Suprapubic skin (tissue), 4 donors: ENCODE results near the gene TMEM8B. TPM values are rescaled to one million over a fixed set of nuclear protein-coding genes. Genes with fewer than 3 reads are reported as not detected.

Experiments
- DNase-seq, 2 donors: peaks; one replicate each; pipeline ENCODE4 v3.0.0-alpha.2; 2019; ENCODE audit warnings: low spot score in 2 of 2
- H3K27ac ChIP-seq: fragments of 200-600 bp; sonication (generic); one replicate; pipeline ENCODE4 v1.5.1; 2019
- H3K27me3 ChIP-seq: fragments of 200-600 bp; sonication (generic); one replicate; pipeline ENCODE4 v1.5.1; 2019
- H3K36me3 ChIP-seq: fragments of 200-600 bp; sonication (generic); one replicate; pipeline ENCODE4 v1.5.1; 2019
- H3K4me1 ChIP-seq: fragments of 200-600 bp; sonication (generic); one replicate; pipeline ENCODE4 v1.5.1; 2019
- H3K4me3 ChIP-seq: fragments of 200-600 bp; sonication (generic); one replicate; pipeline ENCODE4 v1.5.1; 2019; ENCODE audit warnings: mild to moderate bottlenecking
- H3K9me3 ChIP-seq: fragments of 200-600 bp; sonication (generic); one replicate; pipeline ENCODE4 v1.5.1; 2019
- EP300 ChIP-seq: sonication (generic); formaldehyde crosslinking; IDR thresholded peaks from one replicate; pipeline ENCODE4 v1.6.1; 2017; ENCODE audit warnings: antibody characterized with exemption
- POLR2A ChIP-seq, 2 donors: fragments of 450-650 bp; IDR thresholded peaks; one replicate each; pipeline ENCODE4 v1.6.1; 2017; ENCODE audit warnings: antibody characterized with exemption in 2 of 2, mild to moderate bottlenecking in 2 of 2, moderate library complexity in 2 of 2
- POLR2AphosphoS5 ChIP-seq, 3 donors: sonication (generic); formaldehyde crosslinking; IDR thresholded peaks; one replicate each; pipeline ENCODE4 v1.6.1; 2017; ENCODE audit warnings: antibody characterized with exemption in 3 of 3
- WGBS: methylation state at CpG from one replicate; pipeline ENCODE4 v1.1.5; 2018; 5-methylcytosine and 5-hydroxymethylcytosine counted together
- total RNA-seq, 4 donors: library from RNA; depleted of rRNA; stranded (reverse); fragments of >200 nt; gene quantifications; one replicate each; pipeline ENCODE4 v1.1.0, GENCODE V29; 2016
- TF ChIP-seq, protein P1 (sequence below), 2 donors: fragments of 200-600 bp in 1 of 2; fragments of 450-650 bp in 1 of 2; sonication (generic) in 1 of 2; IDR thresholded peaks; one replicate each; pipeline ENCODE4 v1.5.1; 2016 to 2019; ENCODE audit warnings: antibody characterized with exemption in 2 of 2, mild to moderate bottlenecking in 1 of 2, moderate library complexity in 1 of 2

Gene TMEM8B
- total RNA-seq, 4 donors from 2014 or later = 5.0 to 11.7 (median 8.0) TPM

DNA sequence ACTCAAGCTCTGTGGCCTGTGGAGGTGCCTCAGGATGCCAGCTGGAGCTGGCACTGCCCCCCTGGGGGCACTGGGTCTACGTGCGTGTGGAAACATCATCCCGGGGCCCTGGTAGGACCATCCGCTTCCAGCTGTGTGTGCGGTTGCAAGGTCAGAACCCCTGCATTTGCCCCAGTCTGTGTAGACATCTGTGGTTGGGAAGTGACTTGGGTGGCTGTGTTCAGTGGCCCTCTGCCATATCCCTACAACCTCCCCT lies 12.5 kb downstream of the TMEM8B start:
- Histone ChIP-seq H3K4me3 (no peak overlapping the region), H3K4me1 (peaks cover 46% of the 10 kb centered on the region), H3K27ac (no peak overlapping the region), H3K27me3 (no peaks in the 10 kb centered on the region), H3K36me3 (no peaks in the 10 kb centered on the region), H3K9me3 (no peaks in the 10 kb centered on the region)
- no peak for DNase-seq
- TF ChIP-seq POLR2AphosphoS5 (IDR thresholded peaks at IDR 0.05) (no peak), EP300 (no peak)
- WGBS = 88% methylated on average over 4 of the region's 5 CpGs

DNA sequence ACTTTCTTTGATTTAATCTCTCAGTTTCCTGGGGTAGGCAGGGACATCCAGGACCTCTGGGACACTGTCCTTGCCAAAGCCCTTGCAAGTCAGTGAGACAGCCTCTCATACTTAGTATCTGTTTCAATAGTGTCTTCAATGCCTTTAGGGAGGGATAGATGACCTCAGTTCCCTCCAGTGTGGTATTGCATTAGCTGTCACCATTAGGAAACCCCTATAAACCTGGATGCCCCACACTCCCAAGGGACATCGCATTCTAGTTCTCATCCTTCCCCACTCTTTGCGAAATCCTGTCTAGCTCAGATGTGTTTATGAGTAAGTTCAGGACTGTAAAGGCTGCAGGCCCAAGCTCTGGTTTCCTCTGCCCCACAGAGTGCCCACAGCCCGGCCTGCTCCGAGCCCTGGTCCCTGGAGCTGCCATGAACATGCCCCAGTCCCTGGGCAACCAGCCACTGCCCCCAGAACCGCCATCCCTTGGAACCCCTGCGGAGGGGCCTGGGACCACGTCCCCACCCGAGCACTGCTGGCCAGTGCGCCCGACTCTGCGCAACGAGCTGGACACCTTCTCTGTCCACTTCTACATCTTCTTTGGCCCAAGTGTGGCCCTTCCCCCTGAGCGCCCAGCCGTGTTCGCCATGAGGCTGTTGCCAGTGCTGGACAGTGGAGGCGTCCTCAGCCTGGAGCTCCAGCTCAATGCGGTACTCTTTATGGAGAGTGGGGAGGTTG lies 13.2 kb downstream of the TMEM8B start:
- H3K27ac ChIP-seq = no peak overlapping the region
- 89% methylated on average over 16 of the region's 17 CpGs for WGBS

DNA sequence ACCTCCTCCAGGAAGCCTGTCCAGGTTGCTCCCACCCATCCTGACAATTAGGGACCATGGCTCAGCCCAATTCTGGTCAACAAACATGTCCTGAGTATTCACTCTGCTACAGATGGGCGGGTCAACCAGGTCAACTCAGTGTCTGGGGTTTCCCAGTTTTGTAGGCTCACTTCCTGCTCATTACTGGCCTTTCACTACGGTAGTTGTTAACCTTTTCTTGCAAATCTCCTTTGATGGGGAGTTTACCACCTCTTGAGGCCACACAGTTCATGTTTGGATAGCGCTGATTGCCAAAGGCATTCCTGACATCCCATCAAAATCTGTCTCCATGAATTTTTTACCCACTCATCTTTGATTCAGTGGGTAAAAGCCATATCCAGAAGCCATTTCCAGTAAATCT lies 13.8 kb downstream of the TMEM8B start:
- H3K9me3 ChIP-seq = no peaks in the 10 kb centered on the region
- DNase-seq = no peak
- H3K36me3 ChIP-seq = no peaks in the 10 kb centered on the region
- H3K4me1 ChIP-seq = peaks cover 50% of the 10 kb centered on the region
- no peak overlapping the region for H3K4me3 ChIP-seq
- no peak overlapping the region for H3K27ac ChIP-seq
- TF ChIP-seq EP300 (no peak), POLR2A (IDR thresholded peaks at IDR 0.05) (no peak), POLR2AphosphoS5 (IDR thresholded peaks at IDR 0.05) (no peak)
- TF ChIP-seq, protein P1, sequence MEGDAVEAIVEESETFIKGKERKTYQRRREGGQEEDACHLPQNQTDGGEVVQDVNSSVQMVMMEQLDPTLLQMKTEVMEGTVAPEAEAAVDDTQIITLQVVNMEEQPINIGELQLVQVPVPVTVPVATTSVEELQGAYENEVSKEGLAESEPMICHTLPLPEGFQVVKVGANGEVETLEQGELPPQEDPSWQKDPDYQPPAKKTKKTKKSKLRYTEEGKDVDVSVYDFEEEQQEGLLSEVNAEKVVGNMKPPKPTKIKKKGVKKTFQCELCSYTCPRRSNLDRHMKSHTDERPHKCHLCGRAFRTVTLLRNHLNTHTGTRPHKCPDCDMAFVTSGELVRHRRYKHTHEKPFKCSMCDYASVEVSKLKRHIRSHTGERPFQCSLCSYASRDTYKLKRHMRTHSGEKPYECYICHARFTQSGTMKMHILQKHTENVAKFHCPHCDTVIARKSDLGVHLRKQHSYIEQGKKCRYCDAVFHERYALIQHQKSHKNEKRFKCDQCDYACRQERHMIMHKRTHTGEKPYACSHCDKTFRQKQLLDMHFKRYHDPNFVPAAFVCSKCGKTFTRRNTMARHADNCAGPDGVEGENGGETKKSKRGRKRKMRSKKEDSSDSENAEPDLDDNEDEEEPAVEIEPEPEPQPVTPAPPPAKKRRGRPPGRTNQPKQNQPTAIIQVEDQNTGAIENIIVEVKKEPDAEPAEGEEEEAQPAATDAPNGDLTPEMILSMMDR (IDR thresholded peaks at IDR 0.05) = no peak
- 84% methylated on average over 3 of the region's 3 CpGs for WGBS
- H3K27me3 ChIP-seq = no peaks in the 10 kb centered on the region

More for the DNA sequence above, 13.2 kb downstream of the TMEM8B start:
- TF ChIP-seq, protein P1 (IDR thresholded peaks at IDR 0.05) = no peak
- peak in 1 of 3 donors; percentile 34 for TF ChIP-seq POLR2AphosphoS5 (IDR thresholded peaks at IDR 0.05)
- H3K9me3 ChIP-seq = no peaks in the 10 kb centered on the region
- no peak overlapping the region for H3K4me3 ChIP-seq
- no peaks in the 10 kb centered on the region for H3K36me3 ChIP-seq
- no peaks in the 10 kb centered on the region for H3K27me3 ChIP-seq
- DNase-seq = no peak
- H3K4me1 ChIP-seq = peaks cover 49% of the 10 kb centered on the region

GRCh38 chr9:35844628-35845270 lies 15.7 kb downstream of the TMEM8B start:
- DNase-seq = no peak
- Histone ChIP-seq H3K4me3 (no peak overlapping the region), H3K36me3 (no peaks in the 10 kb centered on the region), H3K27ac (peak overlapping the region; percentile 66), H3K4me1 (peaks cover 53% of the 10 kb centered on the region), H3K9me3 (no peaks in the 10 kb centered on the region), H3K27me3 (no peaks in the 10 kb centered on the region)
- TF ChIP-seq POLR2AphosphoS5 (IDR thresholded peaks at IDR 0.05) = no peak
- TF ChIP-seq, protein P1 (IDR thresholded peaks at IDR 0.05) = no peak
- TF ChIP-seq POLR2A (IDR thresholded peaks at IDR 0.05) = no peak
- no peak for TF ChIP-seq EP300
- WGBS = 27% methylated on average over 7 of the region's 7 CpGs

DNA sequence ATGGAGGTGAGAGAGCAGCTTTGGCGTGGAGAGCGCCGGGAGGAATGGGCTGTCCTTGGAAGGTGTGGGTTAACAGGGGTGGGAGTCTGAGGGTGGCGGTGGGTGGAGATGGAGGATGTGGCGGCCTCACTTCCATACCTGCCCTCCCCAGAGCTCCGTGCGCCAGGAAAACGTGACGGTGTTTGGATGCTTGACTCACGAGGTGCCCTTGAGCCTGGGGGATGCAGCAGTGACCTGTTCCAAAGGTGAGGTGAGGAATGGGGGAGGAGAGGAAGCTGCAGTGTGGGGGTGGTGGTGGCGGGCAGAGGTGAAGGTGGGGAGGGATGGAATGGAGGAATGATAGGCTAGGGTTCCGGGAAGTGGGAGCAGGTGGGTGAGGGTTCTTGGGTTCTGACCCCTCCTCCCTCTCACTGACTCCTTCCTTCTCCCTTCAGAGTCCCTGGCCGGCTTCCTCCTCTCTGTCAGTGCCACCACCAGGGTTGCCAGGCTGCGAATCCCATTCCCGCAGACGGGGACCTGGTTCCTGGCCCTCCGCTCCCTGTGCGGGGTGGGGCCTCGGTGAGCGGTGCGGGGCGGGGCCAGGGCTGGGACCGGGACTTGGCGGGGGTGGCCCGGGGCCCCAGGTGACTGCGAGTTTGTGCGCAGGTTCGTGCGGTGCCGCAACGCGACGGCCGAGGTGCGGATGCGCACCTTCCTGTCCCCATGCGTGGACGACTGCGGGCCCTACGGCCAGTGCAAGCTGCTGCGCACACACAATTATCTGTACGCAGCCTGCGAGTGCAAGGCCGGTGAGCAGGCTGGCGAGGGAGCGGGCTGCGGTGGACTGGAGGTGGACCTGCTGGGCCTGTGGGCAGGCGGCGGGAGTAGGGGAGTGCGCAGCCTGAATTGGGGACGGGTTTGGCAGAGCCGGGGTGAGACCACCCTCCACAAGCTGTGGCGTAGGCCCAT lies 17.1 kb downstream of the TMEM8B start:
- Histone ChIP-seq H3K4me3 (peak overlapping the region; percentile 35), H3K27ac (peak overlapping the region; percentile 64), H3K4me1 (peaks cover 52% of the 10 kb centered on the region), H3K9me3 (no peaks in the 10 kb centered on the region), H3K27me3 (no peaks in the 10 kb centered on the region), H3K36me3 (no peaks in the 10 kb centered on the region)
- WGBS = 49% methylated on average over 18 of the region's 53 CpGs
- TF ChIP-seq POLR2AphosphoS5 (IDR thresholded peaks at IDR 0.05) (no peak), EP300 (no peak), POLR2A (IDR thresholded peaks at IDR 0.05) (no peak)
- TF ChIP-seq, protein P1 (IDR thresholded peaks at IDR 0.05) = no peak
- DNase-seq = no peak
